GM21360 (cell line): ENCODE measurements around the gene UBE3B.

ENCODE experiments used
- ATAC-seq: cut with Tn5 transposase; IDR thresholded peaks from one replicate; pipeline ENCODE4 v1.9.1; 2021; ENCODE audit warnings: mild to moderate bottlenecking, moderate library complexity; ENCODE audit not compliant: unreplicated experiment

The UBE3B gene

GRCh38 chr12:109549613-109550270, 72.3 kb downstream of the UBE3B start:
- no peak for ATAC-seq

GRCh38 chr12:109550281-109550680, 72.8 kb downstream of the UBE3B start:
- no peak for ATAC-seq

GRCh38 chr12:109551108-109551507, 73.7 kb downstream of the UBE3B start:
- ATAC-seq, result no peak

- ATAC-seq, result no peak
Measured at GRCh38 chr12:109552971-109553370, 75.5 kb downstream of the UBE3B start.

GRCh38 chr12:109553483-109553882, 76.0 kb downstream of the UBE3B start:
- no peak for ATAC-seq

GRCh38 chr12:109553906-109554500, 76.6 kb downstream of the UBE3B start:
- no peak for ATAC-seq

GRCh38 chr12:109554761-109555160, 77.3 kb downstream of the UBE3B start:
- no peak for ATAC-seq

- ATAC-seq, result no peak
Measured at GRCh38 chr12:109555431-109556315, 78.2 kb downstream of the UBE3B start.

- ATAC-seq, result no peak
Measured at GRCh38 chr12:109557200-109557599, 79.8 kb downstream of the UBE3B start.

GRCh38 chr12:109557805-109558204, 80.4 kb downstream of the UBE3B start:
- ATAC-seq, result no peak

GRCh38 chr12:109558374-109559199, 81.2 kb downstream of the UBE3B start:
- no peak for ATAC-seq

GRCh38 chr12:109559200-109559505, 81.7 kb downstream of the UBE3B start:
- no peak for ATAC-seq

- ATAC-seq, result no peak
Measured at GRCh38 chr12:109559601-109560000, 82.2 kb downstream of the UBE3B start.

GRCh38 chr12:109560867-109561710, 83.7 kb downstream of the UBE3B start:
- ATAC-seq, result no peak

GRCh38 chr12:109561711-109562030, 84.2 kb downstream of the UBE3B start:
- ATAC-seq, result no peak

- ATAC-seq, result no peak
Measured at GRCh38 chr12:109562871-109563270, 85.4 kb downstream of the UBE3B start.

GRCh38 chr12:109563291-109564284, 86.2 kb downstream of the UBE3B start:
- ATAC-seq, result no peak

- no peak for ATAC-seq
Measured at GRCh38 chr12:109566424-109566823, 89.0 kb downstream of the UBE3B start.

- no peak for ATAC-seq
Measured at GRCh38 chr12:109567296-109567695, 89.9 kb downstream of the UBE3B start.
